NCI-H1694 treated with DMSO at 0.1 percent for 48 hours (cell line): Measurements from ENCODE around the gene LANCL3.
A peak's percentile ranks its signal among the peaks of the same experiment; 100 is the strongest.
"Not testable (repeated sequence)": the region's sequence is repeated elsewhere in the genome, so short reads cannot be mapped to it uniquely, and the experiment has no call there.

Experiments used
- DNase-seq: peaks from one replicate; lab custom pipeline; 2025; lab: John Stamatoyannopoulos, UW

Gene LANCL3

DNA sequence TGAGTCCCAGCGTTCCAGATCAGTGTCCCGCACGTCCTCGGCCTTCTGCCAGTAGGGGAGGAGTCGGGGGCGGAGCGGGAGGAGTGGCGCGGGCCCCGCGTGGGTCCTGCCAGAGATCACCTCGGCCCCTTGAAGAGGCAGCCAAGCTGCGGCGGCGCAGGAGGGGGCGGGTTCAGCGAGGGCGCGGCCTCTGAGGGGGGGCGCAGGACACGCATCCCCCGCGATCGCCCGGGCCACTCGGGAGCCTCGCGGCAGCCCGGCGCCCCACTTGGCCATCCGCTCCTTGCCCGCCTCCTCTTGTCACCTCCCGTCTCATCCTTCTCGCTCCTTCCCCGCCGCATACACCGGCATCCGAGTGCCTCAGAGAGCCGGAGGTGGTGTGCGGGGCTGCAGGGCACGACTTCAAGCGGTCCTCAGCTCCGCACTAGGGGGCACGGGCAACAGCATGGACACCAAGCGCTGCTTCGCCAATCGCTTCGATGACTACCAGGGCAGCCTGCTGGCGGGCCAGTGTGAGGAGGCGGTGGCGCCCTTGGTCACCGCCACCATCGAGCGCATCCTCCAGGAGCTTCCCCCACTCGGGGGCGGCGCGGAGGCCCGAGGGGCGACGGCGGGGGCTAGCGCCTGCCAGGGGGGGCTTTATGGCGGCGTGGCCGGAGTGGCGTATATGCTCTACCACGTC lies at the start of gene LANCL3:
TSS of gene LANCL3 (plus strand) at position 236 of the 682 bp plus-strand sequence. CDS start at position 446, 210 bp downstream.
- not testable (repeated sequence) for DNase-seq

DNA sequence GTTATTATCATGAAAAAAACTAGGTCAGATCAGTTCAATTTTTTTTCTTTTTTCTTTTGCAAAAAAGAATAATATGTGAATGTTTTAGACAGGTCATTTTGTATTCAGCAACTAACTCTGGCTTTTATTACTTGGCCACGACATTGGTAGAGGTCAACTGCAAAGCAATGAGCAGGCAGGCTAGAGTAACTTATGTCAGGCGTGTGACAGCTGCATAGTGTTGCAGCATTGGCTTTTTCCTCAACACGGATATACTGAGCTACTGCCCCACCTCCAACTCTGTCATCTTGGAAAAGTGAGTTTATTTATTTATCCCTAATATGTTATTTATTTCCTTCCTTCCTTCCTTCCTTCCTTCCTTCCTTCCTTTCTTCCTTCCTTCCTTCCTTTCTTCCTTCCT lies 47.8 kb upstream of the LANCL3 start:
- DNase-seq: not testable (repeated sequence)

DNA sequence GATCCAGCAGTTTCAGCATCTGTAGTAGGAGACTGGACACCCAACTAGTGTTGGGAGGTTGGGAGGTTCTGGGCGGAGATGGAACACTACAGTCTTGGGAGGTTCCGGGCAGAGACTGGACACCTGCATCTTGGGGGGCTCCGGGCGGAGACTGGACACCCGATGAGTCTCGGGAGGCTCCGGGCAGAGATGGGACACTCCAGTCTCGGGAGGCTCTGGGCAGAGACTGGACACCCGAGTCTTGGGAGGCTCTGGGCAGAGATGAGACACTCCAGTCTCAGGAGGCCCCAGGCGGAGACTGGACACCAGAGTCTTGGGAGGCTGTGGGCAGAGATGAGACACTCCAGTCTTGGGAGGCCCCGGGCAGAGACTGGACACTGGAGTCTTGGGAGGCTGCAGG lies 29.5 kb upstream of the LANCL3 start:
- DNase-seq: no peak

DNA sequence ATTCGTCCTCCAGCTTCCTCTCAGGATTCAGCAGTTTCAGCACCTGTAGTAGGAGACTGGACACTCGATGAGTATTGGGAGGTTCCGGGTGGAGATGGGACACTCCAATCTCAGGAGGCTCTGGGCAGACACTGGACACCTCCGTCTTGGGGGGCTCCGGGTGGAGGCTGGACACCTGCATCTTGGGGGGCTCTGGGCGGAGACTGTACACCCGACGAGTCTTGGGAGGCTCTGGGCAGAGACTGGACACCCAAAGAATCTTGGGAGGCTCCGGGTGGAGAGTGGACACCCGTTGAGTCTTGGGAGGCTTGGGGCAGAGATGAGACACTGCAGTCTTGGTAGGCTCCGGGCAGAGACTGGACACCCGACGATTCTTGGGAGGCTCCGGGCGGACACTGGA lies 28.7 kb upstream of the LANCL3 start:
- no peak for DNase-seq

DNA sequence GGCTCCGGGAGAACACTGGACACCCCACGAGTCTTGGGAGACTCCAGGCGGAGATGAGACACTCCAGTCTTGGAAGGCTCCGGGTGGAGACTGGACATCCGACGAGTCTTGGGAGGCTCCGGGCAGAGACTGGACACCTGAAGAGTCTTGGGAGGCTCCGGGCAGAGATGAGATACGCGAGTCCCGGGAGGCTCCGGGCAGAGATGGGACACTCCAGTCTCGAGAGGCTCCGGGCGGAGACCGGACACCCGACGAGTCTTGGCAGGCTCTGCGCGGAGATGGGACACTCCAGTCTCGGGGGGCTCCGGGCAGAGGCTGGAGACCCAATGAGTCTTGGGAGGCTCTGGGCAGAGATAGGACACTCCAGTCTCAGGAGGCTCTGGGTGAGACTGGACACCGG lies 28.1 kb upstream of the LANCL3 start:
- no peak for DNase-seq

DNA sequence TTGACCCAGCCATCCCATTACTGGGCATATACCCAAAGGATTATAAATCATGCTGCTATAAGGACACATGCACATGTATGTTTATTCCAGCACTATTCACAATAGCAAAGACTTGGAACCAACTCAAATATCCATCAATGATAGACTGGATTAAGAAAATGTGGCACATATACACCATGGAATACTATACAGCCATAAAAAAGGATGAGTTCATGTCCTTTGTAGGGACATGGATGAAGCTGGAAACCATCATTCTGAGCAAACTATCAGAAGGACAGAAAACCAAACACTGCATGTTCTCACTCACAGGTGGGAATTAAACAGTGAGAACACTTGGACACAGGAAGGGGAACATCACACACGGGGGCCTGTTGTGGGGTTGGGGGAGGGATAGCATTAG lies 26.9 kb upstream of the LANCL3 start:
- not testable (repeated sequence) for DNase-seq

DNA sequence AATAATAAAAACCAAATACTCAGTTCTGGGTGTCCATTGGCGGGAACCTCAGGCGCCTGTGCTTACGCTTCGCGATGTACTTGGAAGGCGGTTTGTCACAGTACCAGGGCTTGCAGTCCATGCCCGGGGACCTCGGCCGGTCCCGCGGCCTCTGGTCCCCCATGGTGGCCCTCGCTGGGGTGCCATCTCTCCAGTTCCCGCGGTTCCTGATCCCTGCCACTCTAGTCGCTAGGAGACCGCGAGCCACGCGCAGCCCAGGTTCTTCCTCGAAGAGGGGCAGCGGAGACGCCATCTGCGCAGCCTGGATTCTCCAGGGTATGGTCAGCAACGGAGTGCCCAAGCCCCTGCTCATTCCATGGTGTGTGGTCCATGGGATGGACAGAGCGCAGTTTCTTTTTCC lies 26.4 kb upstream of the LANCL3 start:
- no peak for DNase-seq

DNA sequence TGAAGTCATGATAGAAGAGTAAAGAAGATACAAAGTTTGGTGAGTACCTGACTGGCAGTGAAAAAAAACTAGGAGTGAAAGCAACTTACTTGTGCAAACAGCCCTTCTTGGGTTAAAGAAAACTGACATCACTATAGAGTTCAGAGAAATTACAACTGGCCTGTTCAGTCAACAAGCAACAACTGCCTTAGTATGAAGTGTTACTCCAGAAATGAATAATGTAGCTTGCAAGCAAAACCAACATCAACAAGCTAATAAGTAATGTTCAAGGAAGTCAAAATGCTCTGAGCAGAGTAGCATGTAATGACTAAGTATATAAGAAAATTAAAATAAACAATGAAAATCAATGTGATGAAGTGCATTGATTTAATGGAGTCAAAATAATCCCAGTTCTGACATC lies 21.8 kb upstream of the LANCL3 start:
- DNase-seq: not testable (repeated sequence)

DNA sequence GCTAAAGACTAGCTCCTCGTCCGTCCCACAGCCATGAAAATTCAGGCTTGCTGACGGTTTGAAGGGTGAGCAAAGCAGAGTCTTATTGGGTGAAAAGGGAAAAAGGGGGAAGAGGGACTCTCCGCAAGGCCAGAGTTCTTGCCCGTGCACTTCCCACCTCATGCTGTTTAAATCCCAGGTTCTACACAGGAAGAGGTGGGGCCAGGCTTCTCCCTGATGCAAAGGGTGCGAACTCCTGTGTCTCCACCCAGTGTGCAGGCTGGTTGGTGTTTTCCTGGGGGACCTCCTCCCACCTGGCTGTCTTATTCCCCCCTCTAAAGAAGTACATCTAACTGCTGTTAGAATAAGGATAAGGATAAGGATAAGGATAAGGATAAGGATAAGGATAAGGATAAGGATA lies 18.0 kb upstream of the LANCL3 start:
- no peak for DNase-seq

DNA sequence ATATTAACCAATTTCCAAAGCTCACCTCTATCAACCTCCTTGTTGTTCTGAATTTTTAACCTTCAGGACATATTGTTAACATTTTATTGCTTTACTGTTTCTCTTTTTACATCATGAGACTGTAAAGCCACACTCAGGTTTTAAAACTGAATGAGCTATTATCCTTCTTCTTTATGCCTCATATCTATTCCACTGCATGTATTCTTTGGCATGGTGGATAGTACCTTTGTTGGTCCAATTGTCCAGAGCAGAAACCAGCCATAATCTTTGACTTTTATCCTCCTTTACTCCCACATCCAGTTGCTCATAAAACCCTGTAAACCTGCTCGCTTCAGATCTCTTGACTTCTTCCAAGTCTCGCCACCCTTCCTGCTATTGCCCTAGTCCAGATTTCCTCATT lies 6.2 kb upstream of the LANCL3 start:
- DNase-seq: not testable (repeated sequence)

DNA sequence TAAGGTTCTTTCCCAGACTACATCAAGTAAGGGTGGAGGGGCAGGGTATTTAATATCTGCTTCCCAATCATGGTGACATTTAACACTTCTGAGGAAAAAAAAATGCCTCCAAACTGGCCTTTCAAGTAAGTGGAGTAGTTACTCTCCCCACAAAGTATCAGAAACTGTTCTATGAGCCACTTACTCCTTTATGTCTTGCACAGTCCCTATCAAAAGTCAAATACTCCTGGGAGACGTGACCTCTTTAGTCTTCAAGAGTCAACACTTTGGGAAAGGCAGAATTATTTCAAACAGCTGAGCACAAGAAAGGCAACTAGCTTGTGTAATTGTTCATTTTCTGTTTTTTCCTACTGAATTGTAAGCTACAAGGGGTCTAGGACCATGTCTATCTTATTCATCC lies 1.1 kb upstream of the LANCL3 start:
- DNase-seq: not testable (repeated sequence)

DNA sequence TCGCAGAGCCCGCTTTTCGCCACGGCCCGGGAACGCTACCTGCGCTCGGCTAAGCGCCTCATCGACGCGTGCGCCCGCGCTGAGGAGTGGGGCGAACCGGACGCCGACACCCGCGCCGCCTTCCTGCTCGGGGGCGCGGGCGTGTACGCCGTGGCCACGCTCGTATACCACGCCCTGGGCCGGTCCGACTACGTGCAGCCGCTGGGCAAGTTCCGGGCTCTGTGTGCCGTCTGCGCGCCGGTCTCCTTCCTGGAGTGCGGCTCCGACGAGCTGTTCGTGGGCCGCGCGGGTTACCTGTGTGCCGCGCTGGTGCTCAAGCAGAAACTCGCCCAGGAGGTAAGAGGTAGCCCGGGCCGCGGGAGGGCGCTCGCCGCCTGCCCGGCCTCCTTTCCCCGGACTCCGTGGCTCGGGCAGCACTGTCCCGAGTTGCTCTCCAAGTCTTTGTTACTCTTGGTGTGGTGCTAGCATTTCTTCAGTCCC lies 687 bp downstream of the LANCL3 start:
- DNase-seq: not testable (repeated sequence)

DNA sequence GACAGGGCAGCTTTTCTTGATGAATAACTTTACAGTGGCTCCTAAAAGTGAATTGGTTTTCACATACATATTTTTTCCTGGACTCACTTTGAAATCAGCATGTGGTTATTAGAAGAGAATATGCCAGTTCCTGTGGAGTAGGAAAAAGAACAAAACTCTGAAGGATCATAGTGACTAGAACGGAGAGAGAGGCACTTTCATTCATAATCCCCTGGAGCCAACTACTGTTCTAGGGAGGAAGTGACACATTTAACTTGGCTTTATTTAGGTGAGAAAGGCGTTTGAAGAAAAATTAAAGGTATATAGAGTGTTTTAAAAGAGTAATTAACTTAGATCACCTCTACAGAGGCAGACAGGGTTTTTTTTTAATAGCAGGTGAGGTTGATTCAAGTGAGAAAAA lies 1.7 kb downstream of the LANCL3 start:
- DNase-seq: not testable (repeated sequence)

DNA sequence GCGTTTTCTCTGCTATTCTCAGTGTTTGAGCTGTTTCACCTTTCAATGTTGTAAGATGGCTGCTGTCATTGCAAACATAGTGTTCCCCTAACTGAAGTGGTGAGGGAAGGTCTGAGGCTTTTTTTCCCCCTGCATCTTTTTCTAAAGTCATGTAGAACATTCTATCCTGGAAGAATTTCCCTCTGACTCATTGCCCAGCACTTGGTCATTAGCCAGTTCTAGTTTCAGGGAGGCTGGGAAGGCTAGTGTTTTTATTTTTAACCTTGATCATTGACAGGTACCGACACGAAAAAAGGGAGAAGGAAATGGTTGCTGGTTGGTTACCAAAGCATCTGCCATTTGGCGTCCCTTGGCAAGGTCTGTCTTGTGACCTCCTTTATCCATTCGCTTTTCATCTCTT lies 6.6 kb downstream of the LANCL3 start:
- no peak for DNase-seq

DNA sequence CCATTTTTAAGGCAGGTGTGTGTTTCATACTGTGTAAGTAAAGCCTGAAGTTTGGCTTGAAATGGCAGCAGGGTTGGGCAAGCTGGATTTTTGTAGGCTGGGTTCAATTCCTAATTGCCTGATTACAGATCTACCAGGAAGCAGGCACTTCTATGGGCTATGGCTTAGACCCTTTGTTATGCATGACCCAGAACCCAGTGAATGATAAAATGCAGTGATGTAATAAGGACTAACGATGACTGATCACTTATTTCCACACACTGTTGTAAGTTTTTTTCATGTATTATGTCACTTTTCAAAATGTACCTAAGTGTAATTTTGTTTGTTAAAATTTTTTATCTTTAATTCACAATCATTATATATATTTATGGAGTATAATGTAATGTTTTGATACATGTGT lies 8.6 kb downstream of the LANCL3 start:
- no peak for DNase-seq

DNA sequence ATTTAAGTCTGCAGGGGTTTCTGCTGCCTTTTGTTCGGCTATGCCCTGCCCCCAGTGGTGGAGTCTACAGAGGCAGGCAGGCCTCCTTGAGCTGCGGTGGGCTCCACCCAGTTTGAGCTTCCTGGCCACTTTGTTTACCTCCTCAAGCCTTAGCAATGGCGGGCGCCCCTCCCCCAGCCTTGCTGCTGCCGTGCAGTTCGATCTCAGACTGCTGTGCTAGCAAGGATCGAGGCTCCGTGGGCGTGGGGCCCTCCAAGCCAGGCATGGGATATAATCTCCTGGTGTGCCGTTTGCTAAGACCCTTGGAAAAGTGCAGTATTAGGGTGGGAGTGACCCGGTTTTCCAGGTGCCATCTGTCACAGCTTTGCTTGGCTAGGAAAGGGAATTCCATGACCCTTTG lies 15.9 kb downstream of the LANCL3 start:
- DNase-seq: not testable (repeated sequence)

DNA sequence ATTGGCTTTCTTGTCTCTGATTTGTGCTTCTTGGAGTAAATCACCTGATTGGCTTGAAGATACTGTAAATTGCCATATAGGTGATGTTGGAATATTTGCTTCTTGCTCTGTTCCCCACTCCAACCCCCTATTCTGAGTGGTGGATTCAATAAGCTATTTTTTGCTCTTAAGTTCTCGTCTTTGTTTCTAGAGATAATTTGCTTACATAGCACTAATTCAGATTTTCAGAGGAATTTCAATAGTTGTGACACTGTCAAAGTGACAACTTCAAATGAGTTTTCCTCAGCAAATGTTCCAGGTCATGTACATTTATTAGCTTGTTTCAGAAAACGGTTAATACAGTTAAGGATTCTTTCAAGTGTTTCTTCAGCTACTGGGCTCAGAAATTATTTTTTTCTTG lies 18.6 kb downstream of the LANCL3 start:
- no peak for DNase-seq

DNA sequence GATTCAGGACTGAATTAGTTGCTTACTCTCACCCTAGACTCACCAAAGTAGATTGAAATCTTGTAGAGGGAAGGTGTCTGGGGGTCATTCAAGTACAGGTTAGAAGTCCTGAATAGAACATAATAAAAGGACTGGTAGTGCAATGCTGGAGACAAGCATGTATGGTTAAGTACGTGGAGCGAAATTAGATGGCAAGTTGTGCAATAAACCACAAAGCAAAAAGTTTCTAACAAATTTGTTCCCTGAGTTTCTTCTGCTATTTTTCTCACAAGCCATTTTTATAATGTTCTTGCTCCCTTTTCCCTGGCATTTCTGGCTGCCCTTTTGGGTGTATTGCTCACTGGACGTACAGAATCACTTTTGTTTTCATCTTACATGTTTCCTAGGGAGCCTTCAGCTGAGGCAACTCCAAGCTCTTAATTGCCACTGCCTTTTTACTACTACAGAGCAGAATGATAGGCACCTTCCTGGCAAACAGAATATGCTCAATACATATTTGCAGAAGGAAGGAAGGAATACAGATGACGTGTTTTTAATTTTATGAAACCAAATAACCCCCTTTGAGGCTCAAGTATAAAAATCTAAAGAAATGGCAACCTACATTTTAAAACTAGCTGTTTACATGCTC lies 23.4 kb downstream of the LANCL3 start:
- no peak for DNase-seq

DNA sequence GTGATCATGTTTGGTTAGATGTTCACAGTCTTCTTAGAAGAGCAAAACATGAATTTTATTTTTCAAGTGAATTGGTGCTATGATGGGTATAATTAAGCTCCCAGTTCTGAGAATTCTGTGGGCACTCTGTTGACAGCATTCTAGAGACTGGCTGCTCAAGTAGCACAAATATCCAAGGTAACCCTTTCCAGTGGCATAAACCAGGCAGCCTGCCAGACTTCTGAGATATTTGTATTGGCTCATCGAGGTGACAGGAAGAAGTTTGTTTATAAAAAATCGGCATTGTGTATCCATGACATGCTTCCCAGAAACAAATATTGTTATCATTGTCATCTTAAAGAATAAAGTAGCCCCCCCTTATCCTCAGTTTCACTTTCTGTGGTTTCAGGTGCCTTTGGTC lies 28.3 kb downstream of the LANCL3 start:
- no peak for DNase-seq

DNA sequence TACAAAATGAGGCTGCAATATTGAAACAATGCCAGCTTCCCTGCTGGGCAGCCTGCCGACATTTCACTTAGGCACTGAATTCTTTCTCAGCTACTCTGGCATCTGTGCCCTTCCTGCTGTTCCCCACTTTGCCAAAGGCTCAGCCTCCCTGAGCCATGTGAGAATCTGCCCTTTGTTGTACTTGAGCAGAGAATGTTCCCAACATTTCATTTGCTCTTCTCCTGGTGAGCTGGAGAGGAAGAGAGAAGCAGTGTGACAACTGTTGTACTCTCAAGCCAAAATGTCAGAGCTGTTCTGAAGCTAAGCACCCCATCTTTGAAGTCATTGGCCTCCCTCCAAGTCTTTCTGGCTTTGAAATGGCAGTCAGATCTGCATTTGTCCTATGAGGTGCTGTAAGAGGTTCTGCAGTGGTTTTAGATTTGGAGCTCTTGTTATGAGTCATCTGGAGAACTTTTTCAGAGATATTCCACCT lies 32.5 kb downstream of the LANCL3 start:
- peak; percentile 4 for DNase-seq

DNA sequence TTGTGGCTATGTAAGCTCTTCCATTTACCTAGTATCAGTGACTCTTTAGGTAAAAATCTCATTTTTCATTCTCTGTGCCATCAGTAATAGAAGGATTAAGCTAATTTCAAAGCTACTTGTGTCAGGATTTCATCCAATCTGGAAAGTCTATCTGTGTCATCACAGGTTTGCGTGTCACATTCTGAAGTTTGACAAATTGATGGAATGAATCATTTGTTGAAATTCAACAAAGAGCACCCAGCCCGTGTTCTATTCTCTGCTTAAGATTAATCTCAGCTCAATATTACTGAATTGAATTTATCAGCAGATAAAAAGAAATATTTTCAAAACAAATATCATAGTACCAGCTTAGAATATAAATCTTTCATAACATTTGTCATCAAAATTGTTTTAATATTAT lies 35.8 kb downstream of the LANCL3 start:
- no peak for DNase-seq

DNA sequence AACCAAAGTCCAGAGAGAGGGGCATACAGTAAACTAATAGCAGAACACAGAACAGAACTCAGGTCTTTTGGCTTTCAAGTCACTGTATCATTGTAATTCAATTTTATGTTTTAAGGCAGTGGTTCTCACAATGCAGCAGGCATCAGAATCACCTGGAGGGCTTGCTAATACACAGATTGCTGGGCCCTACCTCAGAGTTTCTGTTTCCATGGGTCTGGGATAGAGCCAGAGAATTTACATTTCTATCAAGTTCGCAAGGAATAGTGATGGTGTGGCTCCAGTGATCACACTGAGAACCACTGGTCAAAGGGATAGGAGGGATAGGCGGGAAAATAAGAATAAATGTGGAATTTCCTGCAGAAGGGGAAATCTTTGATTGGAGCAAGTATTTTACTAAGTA lies 36.7 kb downstream of the LANCL3 start:
- DNase-seq: no peak

DNA sequence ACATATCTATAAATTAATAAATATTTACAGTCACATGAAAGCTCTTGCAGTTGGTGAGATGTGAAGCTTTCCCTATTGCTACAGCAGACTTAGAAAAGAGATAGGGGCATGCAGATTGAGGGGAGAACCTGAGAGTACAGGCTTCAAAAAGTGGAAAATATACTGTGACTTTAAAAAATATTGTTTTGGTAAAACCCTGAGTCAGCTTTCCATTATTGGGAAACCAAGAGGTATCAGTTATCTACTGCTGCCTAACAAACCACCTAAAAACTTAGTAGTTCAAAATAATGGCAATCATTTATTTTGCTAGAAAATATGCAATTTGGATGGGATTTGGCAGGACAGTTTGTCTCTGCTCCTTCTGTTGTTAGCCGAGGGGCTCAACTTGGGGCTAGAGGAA lies 38.3 kb downstream of the LANCL3 start:
- DNase-seq: no peak

DNA sequence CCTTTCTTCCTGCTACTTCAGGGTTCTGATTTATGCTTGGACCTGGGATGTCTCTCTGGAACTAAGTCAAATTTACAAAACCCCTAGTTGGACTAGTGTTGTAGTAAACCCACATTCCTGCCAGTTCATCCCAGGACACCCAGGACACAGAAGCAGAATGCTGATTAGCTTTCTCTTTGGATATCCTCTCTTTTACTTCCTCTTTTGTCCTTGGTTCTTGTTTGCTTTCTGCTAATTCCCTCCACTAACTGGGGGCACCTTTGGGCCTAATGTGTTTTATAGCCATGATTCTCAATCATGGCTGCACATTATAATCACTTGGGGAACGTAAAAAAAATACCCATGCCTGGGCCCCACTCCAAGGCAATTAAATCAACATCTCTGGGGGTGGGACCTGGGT lies 42.5 kb downstream of the LANCL3 start:
- no peak for DNase-seq
